GM19025 (cell line): ENCODE measurements around the gene RBM10.
A peak's percentile ranks its signal among the peaks of the same experiment; 100 is the strongest.
"Not testable (repeated sequence)": the region's sequence is repeated elsewhere in the genome, so short reads cannot be mapped to it uniquely, and the experiment has no call there.

ENCODE experiments used
- ATAC-seq: cut with Tn5 transposase; IDR thresholded peaks from one replicate; pipeline ENCODE4 v1.9.1; 2021; ENCODE audit warnings: mild to moderate bottlenecking, low read depth, moderate library complexity; ENCODE audit not compliant: unreplicated experiment

Gene RBM10, protein sequence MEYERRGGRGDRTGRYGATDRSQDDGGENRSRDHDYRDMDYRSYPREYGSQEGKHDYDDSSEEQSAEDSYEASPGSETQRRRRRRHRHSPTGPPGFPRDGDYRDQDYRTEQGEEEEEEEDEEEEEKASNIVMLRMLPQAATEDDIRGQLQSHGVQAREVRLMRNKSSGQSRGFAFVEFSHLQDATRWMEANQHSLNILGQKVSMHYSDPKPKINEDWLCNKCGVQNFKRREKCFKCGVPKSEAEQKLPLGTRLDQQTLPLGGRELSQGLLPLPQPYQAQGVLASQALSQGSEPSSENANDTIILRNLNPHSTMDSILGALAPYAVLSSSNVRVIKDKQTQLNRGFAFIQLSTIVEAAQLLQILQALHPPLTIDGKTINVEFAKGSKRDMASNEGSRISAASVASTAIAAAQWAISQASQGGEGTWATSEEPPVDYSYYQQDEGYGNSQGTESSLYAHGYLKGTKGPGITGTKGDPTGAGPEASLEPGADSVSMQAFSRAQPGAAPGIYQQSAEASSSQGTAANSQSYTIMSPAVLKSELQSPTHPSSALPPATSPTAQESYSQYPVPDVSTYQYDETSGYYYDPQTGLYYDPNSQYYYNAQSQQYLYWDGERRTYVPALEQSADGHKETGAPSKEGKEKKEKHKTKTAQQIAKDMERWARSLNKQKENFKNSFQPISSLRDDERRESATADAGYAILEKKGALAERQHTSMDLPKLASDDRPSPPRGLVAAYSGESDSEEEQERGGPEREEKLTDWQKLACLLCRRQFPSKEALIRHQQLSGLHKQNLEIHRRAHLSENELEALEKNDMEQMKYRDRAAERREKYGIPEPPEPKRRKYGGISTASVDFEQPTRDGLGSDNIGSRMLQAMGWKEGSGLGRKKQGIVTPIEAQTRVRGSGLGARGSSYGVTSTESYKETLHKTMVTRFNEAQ

DNA sequence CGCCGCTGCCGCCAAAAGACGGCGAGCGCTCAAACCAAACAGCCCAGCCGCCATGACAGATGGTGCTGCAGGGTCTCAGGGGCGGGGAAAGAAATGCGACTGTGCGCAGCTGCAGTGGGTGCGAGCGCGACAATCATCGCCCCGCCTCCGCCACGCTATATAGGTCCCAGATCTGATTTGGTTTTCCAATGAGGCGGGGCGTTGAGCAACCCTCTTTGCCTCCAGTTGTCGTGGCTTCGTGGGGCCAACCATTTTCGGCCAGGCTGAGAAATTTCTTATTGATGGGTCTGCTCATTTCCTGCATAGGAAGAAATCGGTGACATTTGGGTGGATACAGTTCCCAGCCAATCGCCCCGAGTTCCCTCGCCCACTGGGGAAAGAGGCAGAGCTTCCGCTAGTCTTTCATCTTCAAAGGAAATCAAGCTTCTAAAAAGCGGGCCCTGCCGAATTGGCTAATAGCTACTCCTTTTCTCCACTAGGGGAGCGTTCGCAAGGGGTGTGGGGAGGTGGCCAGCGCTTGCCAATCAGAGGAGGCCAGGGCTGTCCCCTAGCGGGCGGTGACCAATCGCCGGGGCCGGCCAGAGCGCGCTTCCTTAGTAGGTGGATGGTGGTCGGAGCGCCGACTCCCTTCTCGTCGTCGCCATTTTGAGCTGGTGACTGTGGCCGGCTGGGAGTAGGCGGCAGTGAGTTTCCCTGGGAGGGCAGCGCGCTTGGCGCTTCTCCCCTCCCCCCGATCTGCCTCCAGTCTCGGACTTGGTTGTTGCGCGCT is at the start of gene RBM10, which contains the start of gene NDUFB11:
RBM10 (plus strand) TSS at position 596 of the 769 bp plus-strand sequence. CDS start 2,261 bp downstream, outside the sequence.
NDUFB11 (minus strand) TSS at position 77 of the 769 bp plus-strand sequence; CDS start at position 54, 23 bp downstream.
- peak; percentile 89 for ATAC-seq

DNA sequence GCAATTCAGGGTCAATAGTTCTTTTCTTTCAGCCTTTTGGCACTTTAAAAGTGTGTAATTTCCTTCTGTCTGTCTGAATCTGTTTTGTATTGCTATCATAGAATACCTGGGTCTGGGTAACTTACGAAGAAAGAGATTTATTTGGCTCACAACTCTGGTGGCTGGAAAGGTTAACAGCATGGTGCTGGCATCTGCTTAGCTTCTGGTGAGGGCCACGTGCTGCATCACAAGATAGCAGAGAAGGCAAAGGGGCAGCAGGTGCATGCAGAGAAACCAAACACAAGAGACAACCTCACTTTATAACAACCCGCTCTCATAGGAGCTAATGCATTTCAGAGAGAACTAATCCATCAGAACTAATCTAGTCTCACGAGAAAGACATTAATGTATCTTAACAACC is 48.0 kb upstream of the RBM10 start:
- ATAC-seq: no peak

DNA sequence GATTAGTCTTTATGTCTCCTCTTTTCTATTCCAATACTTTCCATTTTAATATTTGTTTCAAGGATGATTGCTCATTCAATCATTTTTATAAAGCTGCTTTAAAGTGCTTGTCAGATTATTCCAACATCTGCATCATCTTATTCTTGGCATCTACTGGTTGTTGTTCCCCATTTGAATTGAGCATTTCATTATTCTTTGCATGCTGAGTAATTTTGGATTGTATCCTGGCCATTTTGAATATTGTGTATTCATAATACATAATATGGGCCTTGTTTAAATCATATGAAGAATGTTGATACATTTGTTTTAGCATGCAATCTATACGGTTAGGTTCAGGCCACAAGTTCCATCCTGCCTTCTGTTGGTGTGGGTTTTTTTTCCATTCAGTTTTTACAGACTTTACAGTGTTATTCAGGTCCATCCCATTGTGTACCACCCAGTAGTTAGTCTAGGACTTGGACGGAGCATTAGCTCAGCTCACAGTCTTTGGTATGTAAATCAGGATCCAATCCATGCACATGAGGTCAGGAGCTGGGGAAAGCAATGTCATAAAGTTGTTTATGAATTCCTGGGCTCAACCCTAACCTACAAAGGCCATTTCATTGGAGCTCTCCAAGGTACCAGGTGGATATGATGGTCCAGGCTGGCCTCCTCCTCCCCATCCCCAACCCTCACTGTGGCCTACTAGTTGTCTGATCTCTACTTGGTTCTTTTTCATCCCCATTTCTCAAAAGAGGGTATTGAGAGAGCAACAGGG is 46.5 kb upstream of the RBM10 start:
- ATAC-seq: no peak

DNA sequence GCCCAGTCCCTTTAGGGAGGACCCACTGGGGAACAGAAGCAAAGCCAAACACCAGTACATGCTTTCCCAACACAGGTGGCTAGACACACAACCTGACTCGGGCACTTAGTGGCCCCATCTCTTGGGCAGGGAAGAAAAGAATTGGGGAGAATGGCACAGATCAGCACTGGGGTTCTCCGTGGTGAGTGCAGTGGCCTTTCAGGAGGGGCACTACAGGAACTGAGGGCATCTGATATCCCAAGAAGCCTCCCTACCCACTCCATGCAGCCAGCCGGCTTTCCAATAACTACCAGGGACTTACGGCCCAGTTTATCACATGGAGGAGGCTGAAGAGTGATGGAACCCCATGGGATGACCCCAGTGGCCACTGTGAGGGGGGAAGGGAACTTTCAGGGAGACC is 43.8 kb upstream of the RBM10 start:
- no peak for ATAC-seq

DNA sequence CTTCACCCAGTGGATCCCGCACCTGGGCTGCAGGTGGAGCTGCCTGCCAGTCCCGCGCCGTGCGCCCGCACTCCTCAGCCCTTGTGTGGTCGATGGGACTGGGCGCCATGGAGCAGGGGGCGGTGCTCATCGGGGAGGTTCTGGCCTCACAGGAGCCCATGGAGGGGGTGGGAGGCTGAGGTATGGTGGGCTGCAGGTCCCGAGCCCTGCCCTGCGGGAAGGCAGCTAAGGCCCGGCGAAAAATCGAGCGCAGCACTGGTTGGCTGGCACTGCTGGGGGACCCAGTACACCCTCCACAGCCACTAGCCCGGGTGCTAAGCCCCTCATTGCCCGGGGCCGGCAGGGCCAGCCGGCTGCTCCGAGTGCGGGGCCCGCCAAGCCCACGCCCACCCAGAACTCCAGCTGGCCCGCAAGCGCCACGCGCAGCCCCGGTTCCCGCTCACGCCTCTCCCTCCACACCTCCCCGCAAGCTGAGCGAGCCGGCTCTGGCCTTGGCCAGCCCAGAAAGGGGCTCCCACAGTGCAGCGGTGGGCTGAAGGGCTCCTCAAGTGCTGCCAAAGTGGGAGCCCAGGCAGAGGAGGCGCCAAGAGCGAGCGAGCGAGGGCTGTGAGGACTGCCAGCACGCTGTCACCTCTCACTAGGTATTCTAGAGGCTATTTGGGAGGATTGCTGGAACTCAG is 33.9 kb upstream of the RBM10 start:
- not testable (repeated sequence) for ATAC-seq

DNA sequence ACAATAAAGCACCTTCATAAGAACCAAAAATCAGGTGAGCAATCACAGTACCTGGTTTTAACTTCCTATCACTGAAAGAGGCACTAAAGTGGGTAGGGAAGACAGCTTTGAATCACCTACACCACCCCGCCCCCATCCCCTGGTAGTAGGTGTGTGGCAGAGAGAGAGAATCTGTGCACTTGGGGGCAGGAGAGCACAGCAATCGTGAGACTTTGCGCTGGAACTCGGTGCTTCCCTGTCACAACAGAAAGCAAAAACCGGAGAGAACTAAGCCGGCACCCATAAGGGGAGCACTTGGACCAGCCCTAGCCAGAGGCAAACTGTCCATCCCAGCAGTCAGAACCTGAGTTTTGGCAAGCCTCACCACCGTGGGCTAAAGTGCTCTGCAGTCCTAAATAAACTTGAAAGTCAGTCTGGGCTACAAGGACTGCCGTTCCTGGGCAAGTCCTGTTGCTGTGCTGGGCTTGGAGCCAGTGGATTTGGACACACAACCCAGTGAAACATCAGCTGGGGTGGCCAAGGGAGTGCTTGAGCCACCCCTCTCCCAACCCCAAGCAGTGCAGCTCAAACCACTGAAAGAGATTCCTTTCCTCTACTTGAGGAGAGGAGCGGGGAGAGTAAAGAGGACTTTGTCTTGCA is 32.6 kb upstream of the RBM10 start:
- ATAC-seq: no peak

DNA sequence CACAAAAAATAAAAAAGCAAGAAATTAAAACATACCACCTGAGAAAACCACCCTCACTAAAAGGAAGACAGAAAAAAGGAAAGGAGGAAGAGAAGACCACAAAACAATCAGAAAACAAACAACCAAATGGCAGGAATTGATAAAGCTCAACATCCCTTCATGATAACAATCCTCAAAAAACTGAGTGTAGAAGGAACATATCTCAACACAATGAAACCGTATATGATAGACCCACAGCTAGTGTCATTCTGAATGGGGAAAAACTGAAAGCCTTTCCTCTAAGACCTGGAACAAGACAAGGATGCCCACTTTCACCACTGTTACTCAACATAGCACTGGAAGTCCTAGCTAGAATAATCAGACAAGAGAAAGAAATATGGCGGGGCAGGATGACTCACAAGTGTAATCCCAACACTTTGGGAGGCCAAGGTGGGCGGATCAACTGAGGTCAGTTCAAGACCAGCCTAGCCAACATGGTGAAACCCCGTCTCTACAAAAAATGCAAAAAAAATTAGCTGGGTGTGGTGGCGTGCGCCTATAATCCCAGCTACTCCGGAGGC is 28.4 kb upstream of the RBM10 start:
- not testable (repeated sequence) for ATAC-seq

DNA sequence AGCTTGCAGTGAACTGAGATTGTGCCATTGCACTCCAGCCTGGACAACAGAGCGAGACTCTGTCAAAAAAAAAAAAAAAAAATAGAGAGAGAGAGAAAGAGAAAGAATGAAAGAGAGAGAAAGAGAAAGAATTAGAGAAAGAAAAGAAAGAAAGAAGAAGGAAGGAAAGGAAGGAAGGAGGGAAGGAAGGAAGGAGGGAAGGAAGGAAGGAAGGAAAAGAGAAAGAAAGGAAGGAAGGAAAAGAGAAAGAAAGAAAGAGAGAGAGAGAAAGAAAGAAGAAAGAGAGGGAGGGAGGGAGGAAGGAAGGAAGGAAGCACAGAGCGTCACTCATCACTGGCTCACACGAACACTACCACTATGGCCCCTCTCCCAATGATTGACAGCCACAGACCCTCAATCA is 20.6 kb upstream of the RBM10 start:
- ATAC-seq: not testable (repeated sequence)

DNA sequence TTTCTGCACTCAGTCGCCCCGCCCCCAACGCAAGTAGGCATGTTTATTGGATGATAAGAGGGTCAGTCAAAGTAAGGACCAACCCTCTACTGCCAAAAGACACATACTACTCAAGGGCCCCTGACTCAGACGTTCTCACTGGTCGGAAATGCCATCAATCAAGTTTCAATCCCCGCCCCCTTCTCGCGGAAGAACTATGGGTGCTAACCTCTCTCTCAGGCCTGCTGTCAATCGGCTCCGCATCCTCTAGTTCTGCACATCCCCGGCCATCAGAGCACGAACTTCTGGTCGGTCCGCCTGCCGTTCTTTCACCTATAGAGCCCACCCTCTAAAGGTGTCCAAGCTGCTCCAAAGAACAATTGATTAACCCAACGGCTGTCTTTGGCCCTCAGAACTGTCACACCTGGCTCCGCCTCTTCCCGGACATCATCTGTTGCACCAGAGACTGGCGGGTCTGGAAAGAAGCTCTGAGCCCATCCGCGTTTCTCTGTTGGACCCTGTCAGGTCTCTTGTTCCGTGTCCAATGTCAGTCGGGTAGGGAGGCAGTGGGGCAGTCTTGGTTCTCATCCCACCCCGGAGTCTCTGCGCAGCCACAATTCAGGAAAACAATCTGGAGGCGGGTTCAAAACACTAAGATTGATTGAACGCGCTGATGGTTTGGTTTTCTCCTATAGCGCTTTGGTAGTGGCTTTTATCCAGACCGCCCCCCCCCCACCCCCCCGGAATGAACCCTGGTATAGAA is 15.7 kb upstream of the RBM10 start:
- ATAC-seq: peak; percentile 98

DNA sequence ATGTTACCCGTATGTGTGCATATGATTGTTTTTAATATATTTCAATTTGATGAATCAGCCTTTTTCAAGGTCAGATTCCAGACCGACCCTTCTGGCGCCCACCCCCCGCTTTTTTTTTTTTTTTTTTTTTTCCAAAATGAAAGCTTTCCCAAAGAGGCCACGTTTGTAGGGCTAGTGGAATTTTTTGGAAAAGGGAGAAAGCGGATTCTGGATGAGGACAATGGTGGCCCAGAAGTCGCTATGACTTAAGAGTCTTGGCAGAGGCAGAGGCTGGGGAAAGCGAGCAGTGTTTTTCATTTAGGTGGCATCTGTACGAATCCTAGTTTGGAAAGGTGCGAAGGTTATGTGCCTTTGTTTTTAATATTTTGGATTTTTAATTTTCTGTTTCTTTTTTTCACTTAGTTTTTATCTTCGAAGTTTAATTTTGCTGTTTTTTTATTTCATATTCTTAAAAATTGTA is 15.1 kb upstream of the RBM10 start:
- ATAC-seq: no peak

DNA sequence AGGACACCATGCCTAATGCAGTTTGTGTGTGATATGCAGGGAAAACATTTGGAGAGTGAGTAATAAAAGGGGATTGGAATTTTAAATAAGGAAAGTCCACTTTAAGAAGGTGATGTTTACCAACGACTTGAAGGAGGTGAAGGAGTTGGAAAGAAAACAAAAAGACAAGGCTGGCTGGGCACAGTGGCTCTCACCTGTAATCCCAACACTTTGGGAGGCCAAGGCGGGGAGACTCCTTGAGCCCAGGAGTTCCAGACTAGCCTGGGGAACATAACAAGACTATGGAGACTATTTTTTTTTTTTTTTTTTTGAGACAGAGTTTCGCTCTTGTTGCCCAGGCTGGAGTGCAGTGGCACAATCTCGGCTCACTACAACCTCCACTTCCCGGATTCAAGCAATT is 11.5 kb upstream of the RBM10 start:
- no peak for ATAC-seq

DNA sequence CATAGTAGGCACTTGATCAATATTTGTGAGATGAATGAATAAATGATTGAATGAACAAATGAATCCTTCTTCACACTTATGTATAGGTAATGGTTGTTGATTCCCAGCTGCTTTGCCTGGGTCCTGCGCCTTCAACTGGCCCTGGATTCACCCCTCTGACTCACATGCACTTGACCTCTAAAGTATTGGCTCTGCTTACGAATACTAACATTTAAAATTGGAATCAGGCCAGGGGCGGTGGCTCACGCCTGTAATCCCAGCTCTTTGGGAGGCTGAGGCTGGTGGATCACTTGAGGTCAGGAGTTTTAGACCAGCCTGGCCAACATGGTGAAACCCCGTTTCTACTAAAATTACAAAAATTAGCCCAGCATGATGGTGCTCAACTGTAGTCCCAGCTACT is 9.4 kb upstream of the RBM10 start:
- not testable (repeated sequence) for ATAC-seq

DNA sequence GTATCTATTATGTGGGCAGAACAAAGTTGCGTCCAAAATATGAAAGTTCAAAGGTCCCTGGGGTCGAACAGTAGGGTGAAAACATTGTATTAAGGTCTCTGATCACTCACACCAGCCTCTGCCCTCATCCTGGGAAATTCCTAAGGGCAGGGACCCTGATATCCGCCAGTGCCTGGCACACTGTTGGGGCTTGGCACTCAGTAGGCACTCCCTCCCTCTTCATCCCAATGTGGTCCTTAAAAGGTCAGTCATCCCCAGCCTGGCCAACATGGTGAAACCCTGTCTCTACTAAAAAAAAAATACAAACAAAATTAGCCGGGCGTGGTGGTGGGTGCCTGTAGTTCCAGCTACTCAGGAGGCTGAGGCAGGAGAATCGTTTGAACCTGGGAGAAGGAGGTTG is 6.8 kb upstream of the RBM10 start:
- no peak for ATAC-seq

DNA sequence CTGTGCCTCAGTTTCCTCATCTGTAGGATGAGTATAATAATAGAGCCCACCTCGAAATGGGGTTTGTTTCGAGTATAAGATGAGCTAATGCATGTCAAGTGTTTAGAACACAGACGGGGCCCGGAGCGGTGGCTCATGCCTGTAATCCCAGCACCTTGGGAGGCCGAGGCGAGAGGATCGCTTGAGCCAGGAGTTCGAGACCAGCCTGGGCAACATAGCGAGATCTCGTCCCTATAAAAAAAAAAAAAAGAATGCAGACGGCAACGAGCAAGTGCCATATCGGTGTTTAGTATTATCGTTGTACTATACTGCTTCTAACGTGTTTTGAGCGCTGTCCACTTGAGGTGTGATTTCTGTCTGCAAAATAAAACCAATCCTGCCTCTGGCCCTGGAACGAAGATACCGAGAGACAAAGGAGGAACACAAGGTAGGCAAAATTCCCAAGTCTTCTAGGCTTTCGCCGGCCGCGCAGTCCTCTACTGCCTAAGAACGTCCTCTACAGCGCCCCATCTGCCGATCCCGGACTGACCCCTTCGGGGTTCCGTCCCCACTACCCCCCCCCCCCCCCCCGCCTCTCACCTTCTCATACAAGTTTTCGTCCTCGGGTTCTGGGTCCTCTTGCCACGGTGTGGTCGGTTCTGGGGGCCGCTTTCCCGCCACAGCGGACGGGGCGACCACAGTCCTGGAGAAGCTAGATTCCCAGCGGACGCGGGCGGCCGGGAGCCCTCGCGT is 961 bp upstream of the RBM10 start:
- no peak for ATAC-seq

DNA sequence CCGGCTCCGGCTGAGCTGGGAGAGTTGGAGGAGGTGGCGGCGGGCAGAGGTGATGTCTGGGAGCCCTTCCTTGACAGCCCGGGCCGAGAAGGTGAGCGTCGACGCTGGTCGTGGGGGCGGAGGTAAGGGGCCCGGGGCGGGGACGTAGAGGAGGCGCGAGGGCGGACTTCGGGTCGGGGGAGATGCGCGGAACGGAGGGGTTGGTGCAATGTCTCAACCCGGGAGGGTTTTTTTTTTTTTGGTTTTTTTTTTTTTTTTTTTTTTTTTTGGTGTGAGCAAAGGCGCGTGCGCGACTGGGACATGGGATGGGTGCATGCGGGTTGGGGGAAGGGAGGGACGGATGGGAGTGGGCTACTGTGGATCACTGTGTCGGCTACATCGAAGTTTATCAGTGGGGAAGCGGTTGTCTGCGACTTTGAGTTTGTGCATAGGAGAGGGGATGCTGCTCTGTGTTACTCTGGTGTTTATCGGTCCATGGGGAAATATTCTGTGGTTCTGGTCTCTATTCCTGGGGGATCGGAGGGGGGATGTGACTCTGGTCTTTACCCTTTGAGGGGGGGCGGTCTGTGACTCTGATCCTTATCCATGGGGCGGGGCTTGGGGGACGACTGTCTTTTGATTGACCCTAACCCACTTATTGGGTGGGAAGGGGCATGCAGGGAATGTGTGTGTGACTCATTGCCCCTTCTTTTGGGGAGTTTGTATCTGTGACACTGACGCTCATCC is 537 bp downstream of the RBM10 start:
- ATAC-seq: peak; percentile 18
